HepG2 (cell line): ENCODE measurements around the gene MAP3K20. TPM values are rescaled to one million over a fixed set of nuclear protein-coding genes. Genes with fewer than 3 reads are reported as not detected.

Experiments used
- ATAC-seq: fragments of 200-7000 bp; cut with Tn5 transposase; 3 replicates; pipeline ENCODE4 v1.9.1; 2020; ENCODE audit warnings: mild to moderate bottlenecking, moderate library complexity
- BruUV-seq: library from RNA; stranded (reverse); fragments of 400-500 nt; replicated peaks from 2 replicates; lab custom pipeline; 2021; lab: Mats Ljungman, UMichigan
- CTCF ChIA-PET: fragments of 300-600 bp; formaldehyde crosslinking; extraction: SDS; loops from one replicate; lab custom pipeline; 2021; ENCODE audit warnings: low total read pairs, inconsistent platforms, low intra/inter-chr PET ratio; lab: Yijun Ruan, JAX
- POLR2A ChIA-PET: fragments of 350-600 bp; sonication (Branson Sonifier 250); formaldehyde crosslinking; loops from one replicate; lab custom pipeline; 2020; ENCODE audit warnings: antibody characterized with exemption, inconsistent platforms; lab: Yijun Ruan, JAX
- DNase-seq: peaks from one replicate; pipeline ENCODE4 v3.0.0-alpha.2; 2015; ENCODE audit warnings: low spot score
- FAIRE-seq: peaks from 3 replicates; lab custom pipeline; 2011; peaks lifted over from hg19 to GRCh38; lab: Jason Lieb, UNC
- H2AFZ ChIP-seq: one replicate; pipeline ENCODE4 v1.6.1; 2011; ENCODE audit warnings: low read length, inconsistent platforms
- H3K27ac ChIP-seq: fragments of 300-600 bp; 3 replicates; pipeline ENCODE4 v1.8.0; 2011; ENCODE audit warnings: mixed run types, mild to moderate bottlenecking, mixed read lengths, low read length, inconsistent platforms; ENCODE audit not compliant: insufficient read depth; ENCODE audit errors: extremely low read length
- H3K27me3 ChIP-seq, 2 experiments: fragments of 200-600 bp in 1 of 2; 2 replicates in 1 of 2; 3 replicates in 1 of 2; pipeline versions ENCODE4 v1.6.0 to v1.8.0; 2011; ENCODE audit warnings: low read length in 2 of 2, mild to moderate bottlenecking in 2 of 2, moderate library complexity in 2 of 2, inconsistent platforms in 1 of 2; ENCODE audit not compliant: insufficient read depth in 2 of 2, control insufficient read depth in 1 of 2
- H3K36me3 ChIP-seq, 2 experiments: fragments of 200-600 bp in 1 of 2; replicated peaks in 1 of 2; 2 replicates in 1 of 2; 3 replicates in 1 of 2; pipeline versions ENCODE4 v1.5.1 to v1.8.0; 2011; ENCODE audit warnings: low read length in 2 of 2, inconsistent platforms in 1 of 2; ENCODE audit not compliant: insufficient read depth in 2 of 2, control insufficient read depth in 1 of 2
- H3K4me1 ChIP-seq: 2 replicates; pipeline ENCODE4 v1.5.1; 2012; ENCODE audit warnings: low read length, inconsistent platforms; ENCODE audit not compliant: insufficient read depth
- H3K4me2 ChIP-seq: 2 replicates; pipeline ENCODE4 v1.6.0; 2011; ENCODE audit warnings: low read depth, low read length, inconsistent platforms
- H3K4me3 ChIP-seq, 3 experiments: fragments of 200-600 bp in 1 of 3; sonication (generic), shearing (Covaris generic) in 1 of 3; replicated peaks in 1 of 3; 2 replicates each; pipeline ENCODE4 v1.5.1; 2011 to 2016; ENCODE audit warnings: low read length in 3 of 3, inconsistent platforms in 2 of 3, low read depth in 2 of 3, mild to moderate bottlenecking in 2 of 3, control low read depth in 1 of 3, mixed read lengths in 1 of 3; ENCODE audit not compliant: insufficient read depth in 1 of 3
- H3K79me2 ChIP-seq: one replicate; pipeline ENCODE4 v1.6.1; 2011; ENCODE audit warnings: low read length, inconsistent platforms; ENCODE audit not compliant: insufficient read depth
- H3K9ac ChIP-seq: 2 replicates; pipeline ENCODE4 v1.6.0; 2011; ENCODE audit warnings: mild to moderate bottlenecking, low read depth, low read length, inconsistent platforms; ENCODE audit not compliant: insufficient read depth
- H3K9me3 ChIP-seq: 2 replicates; pipeline ENCODE4 v1.5.1; 2012; ENCODE audit warnings: mild to moderate bottlenecking, low read length
- H4K20me1 ChIP-seq: 2 replicates; pipeline ENCODE4 v1.6.0; 2011; ENCODE audit warnings: inconsistent platforms, mild to moderate bottlenecking, low read length, moderate library complexity; ENCODE audit not compliant: insufficient read depth
- CBX5 ChIP-seq: sonication (generic); formaldehyde crosslinking; IDR thresholded peaks from 2 replicates; pipeline ENCODE4 v1.4.0; 2020; ENCODE audit warnings: missing genetic modification reagents, borderline replicate concordance
- CEBPB ChIP-seq: IDR thresholded peaks from 2 replicates; pipeline ENCODE4 v1.6.1; 2011; ENCODE audit warnings: low read depth, low read length, improper control_type of control experiment, borderline replicate concordance
- MTF2 ChIP-seq: sonication (generic); formaldehyde crosslinking; IDR thresholded peaks from 2 replicates; pipeline ENCODE4 v1.5.0; 2020; ENCODE audit warnings: missing genetic modification reagents, borderline replicate concordance
- SATB2 ChIP-seq: sonication (generic); formaldehyde crosslinking; IDR thresholded peaks from 2 replicates; pipeline ENCODE4 v1.5.0; 2020; ENCODE audit warnings: missing genetic modification reagents
- ZBTB20 ChIP-seq: sonication (generic); formaldehyde crosslinking; IDR thresholded peaks from 2 replicates; pipeline ENCODE4 v1.8.1; 2023; ENCODE audit warnings: missing genetic modification reagents, low read depth, mild to moderate bottlenecking, borderline replicate concordance
- ZNF557 ChIP-seq: sonication (generic); formaldehyde crosslinking; IDR thresholded peaks from 2 replicates; pipeline ENCODE4 v1.4.0; 2020; ENCODE audit warnings: missing genetic modification reagents
- ZNF598 ChIP-seq: sonication (generic); formaldehyde crosslinking; IDR thresholded peaks from 2 replicates; pipeline ENCODE4 v1.5.1; 2020; ENCODE audit warnings: mild to moderate bottlenecking, missing genetic modification reagents, borderline replicate concordance
- ZNF879 ChIP-seq: sonication (generic); formaldehyde crosslinking; IDR thresholded peaks from 2 replicates; pipeline ENCODE4 v1.8.1; 2023; ENCODE audit warnings: missing genetic modification reagents
- WGBS: methylation state at CpG from one replicate; pipeline ENCODE4 v1.1.6; 2017; ENCODE audit warnings: low lambda C conversion rate; 5-methylcytosine and 5-hydroxymethylcytosine counted together
- in situ Hi-C: cut with HindIII; loops from 2 replicates; pipeline ENCODE4 v1.10.0; 2017; ENCODE audit warnings: low pct_unique_long_range_greater_than_20kb; ENCODE audit not compliant: extremely low pct_ligation_motif_present
- intact Hi-C: fragments of 100-400 bp; cut with micrococcal nuclease; formaldehyde crosslinking; loops from one replicate; pipeline ENCODE4 v1.10.0; 2022; ENCODE audit not compliant: unreplicated experiment
- polyA plus RNA-seq, 8 experiments: library from polyadenylated mRNA; depleted of rRNA in 3 of 8; stranded (reverse) in 7 of 8; unstranded in 1 of 8; fragments of >200 nt; fragmentation: Illumina TruSeq in 4 of 8; extraction: Trizol in 4 of 8; gene quantifications; 2 replicates each; pipeline versions ENCODE4 v1.2.1 to v1.2.3, GENCODE V29; 2011 to 2016; ENCODE audit warnings: low read depth in 4 of 8, missing spikeins in 1 of 8, mixed read lengths in 1 of 8; ENCODE audit not compliant: insufficient read depth in 1 of 8
- total RNA-seq, 5 experiments: library from RNA; depleted of rRNA; stranded (reverse); fragments of >200 nt; fragmentation: Illumina TruSeq; extraction: Trizol; gene quantifications; 2 replicates each; pipeline ENCODE4 v1.2.3, GENCODE V29; 2016; ENCODE audit warnings: low read depth in 1 of 5
- TF ChIP-seq, protein P1 (sequence below): sonication (generic); formaldehyde crosslinking; IDR thresholded peaks from 2 replicates; pipeline ENCODE4; 2020; ENCODE audit warnings: missing genetic modification reagents, mild to moderate bottlenecking, borderline replicate concordance
- TF ChIP-seq, protein P2 (sequence below): sonication (generic); formaldehyde crosslinking; IDR thresholded peaks from 2 replicates; pipeline ENCODE4 v1.4.0; 2020; ENCODE audit warnings: mild to moderate bottlenecking, missing genetic modification reagents
- TF ChIP-seq, protein P3 (sequence below): sonication (generic); formaldehyde crosslinking; IDR thresholded peaks from 2 replicates; pipeline ENCODE4 v1.4.0; 2020; ENCODE audit warnings: mild to moderate bottlenecking, missing genetic modification reagents

Gene MAP3K20
- total and polyA plus RNA-seq, 2 of the 13 experiments (the other 11 are each of a cell fraction or from before 2014, with no cell fraction given) = 5.2 to 13.5 TPM

DNA sequence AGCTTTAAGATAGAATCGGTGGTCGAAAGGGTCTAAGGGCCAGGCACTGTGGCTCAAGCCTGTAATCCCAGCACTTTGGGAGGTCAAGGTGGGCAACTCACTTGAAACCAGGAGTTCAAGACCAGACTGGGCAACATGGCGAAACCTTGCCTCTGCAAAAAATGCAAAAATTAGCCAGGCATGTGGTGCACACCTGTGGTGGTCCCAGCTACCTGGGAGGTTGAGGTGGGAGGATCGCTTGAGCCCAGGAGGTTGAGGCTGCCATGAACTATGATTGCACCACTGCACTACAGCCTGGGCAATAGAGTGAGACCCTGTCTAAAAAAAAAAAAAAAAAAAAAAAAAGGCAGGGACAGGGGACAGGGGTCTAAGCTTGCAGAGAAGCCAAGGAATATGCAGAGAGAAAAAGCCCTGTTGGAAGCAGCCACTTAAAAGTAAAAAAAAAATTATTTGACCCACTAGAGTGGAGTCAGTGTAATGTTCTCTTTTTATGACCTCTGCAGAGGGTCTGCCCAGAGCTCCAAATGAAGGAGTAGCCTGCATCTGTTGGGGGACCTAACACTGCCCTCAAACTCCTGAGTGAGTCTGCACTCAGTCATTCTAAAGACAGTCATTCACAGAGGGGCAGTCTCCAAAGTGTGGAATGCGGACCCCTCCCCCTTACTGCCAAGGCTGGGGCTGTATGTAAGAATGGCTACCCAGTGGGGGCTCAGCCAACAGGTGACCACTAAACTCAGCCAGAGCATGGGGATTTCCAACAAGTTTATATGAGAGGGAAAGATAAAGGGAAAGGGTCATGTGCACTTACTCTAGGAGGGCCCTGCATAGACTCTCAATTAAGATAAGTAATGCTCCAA lies 160.5 kb downstream of the MAP3K20 start:
- ATAC-seq (no peak), DNase-seq (no peak), FAIRE-seq (no peak)
- no peak overlapping the region for H3K27ac ChIP-seq
- ChIA-PET POLR2A (no interaction called here), CTCF (no interaction called here)
- no peaks in the 10 kb centered on the region for H3K27me3 ChIP-seq
- in situ Hi-C loops = no loop called here
- H2AFZ ChIP-seq = no peak overlapping the region
- 0 out of 5 replicates have a peak, but pooled peaks cover 0 to 6% of the 10 kb centered on the region in 2 experiments for H3K36me3 ChIP-seq
- 96% methylated on average over 5 of the region's 5 CpGs for WGBS
- H3K79me2 ChIP-seq = no peaks in the 10 kb centered on the region
- H3K9me3 ChIP-seq = no peaks in the 10 kb centered on the region
- BruUV-seq = no TSS peak
- intact Hi-C loops = no loop called here
- no peak overlapping the region for H3K4me3 ChIP-seq
- TF ChIP-seq, protein P1, sequence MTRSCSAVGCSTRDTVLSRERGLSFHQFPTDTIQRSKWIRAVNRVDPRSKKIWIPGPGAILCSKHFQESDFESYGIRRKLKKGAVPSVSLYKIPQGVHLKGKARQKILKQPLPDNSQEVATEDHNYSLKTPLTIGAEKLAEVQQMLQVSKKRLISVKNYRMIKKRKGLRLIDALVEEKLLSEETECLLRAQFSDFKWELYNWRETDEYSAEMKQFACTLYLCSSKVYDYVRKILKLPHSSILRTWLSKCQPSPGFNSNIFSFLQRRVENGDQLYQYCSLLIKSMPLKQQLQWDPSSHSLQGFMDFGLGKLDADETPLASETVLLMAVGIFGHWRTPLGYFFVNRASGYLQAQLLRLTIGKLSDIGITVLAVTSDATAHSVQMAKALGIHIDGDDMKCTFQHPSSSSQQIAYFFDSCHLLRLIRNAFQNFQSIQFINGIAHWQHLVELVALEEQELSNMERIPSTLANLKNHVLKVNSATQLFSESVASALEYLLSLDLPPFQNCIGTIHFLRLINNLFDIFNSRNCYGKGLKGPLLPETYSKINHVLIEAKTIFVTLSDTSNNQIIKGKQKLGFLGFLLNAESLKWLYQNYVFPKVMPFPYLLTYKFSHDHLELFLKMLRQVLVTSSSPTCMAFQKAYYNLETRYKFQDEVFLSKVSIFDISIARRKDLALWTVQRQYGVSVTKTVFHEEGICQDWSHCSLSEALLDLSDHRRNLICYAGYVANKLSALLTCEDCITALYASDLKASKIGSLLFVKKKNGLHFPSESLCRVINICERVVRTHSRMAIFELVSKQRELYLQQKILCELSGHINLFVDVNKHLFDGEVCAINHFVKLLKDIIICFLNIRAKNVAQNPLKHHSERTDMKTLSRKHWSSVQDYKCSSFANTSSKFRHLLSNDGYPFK (CRISPR knock-in tag) = no peak
- TF ChIP-seq CEBPB (no peak), ZBTB20 (CRISPR knock-in tag) (no peak), ZNF598 (no peak), ZNF557 (CRISPR knock-in tag) (no peak), ZNF879 (CRISPR knock-in tag) (no peak), SATB2 (CRISPR knock-in tag) (no peak), CBX5 (CRISPR knock-in tag) (no peak), MTF2 (CRISPR knock-in tag) (no peak)
- TF ChIP-seq, protein P2, sequence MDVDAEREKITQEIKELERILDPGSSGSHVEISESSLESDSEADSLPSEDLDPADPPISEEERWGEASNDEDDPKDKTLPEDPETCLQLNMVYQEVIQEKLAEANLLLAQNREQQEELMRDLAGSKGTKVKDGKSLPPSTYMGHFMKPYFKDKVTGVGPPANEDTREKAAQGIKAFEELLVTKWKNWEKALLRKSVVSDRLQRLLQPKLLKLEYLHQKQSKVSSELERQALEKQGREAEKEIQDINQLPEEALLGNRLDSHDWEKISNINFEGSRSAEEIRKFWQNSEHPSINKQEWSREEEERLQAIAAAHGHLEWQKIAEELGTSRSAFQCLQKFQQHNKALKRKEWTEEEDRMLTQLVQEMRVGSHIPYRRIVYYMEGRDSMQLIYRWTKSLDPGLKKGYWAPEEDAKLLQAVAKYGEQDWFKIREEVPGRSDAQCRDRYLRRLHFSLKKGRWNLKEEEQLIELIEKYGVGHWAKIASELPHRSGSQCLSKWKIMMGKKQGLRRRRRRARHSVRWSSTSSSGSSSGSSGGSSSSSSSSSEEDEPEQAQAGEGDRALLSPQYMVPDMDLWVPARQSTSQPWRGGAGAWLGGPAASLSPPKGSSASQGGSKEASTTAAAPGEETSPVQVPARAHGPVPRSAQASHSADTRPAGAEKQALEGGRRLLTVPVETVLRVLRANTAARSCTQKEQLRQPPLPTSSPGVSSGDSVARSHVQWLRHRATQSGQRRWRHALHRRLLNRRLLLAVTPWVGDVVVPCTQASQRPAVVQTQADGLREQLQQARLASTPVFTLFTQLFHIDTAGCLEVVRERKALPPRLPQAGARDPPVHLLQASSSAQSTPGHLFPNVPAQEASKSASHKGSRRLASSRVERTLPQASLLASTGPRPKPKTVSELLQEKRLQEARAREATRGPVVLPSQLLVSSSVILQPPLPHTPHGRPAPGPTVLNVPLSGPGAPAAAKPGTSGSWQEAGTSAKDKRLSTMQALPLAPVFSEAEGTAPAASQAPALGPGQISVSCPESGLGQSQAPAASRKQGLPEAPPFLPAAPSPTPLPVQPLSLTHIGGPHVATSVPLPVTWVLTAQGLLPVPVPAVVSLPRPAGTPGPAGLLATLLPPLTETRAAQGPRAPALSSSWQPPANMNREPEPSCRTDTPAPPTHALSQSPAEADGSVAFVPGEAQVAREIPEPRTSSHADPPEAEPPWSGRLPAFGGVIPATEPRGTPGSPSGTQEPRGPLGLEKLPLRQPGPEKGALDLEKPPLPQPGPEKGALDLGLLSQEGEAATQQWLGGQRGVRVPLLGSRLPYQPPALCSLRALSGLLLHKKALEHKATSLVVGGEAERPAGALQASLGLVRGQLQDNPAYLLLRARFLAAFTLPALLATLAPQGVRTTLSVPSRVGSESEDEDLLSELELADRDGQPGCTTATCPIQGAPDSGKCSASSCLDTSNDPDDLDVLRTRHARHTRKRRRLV (CRISPR knock-in tag) = no peak
- TF ChIP-seq, protein P3, sequence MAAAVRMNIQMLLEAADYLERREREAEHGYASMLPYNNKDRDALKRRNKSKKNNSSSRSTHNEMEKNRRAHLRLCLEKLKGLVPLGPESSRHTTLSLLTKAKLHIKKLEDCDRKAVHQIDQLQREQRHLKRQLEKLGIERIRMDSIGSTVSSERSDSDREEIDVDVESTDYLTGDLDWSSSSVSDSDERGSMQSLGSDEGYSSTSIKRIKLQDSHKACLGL (CRISPR knock-in tag) = no peak
- H3K9ac ChIP-seq = no peak overlapping the region
- H4K20me1 ChIP-seq = no peaks in the 10 kb centered on the region
- peaks cover 22% of the 10 kb centered on the region for H3K4me1 ChIP-seq
- no peak overlapping the region for H3K4me2 ChIP-seq
